ENCODE measurements around the gene CYP1A2. TPM values are rescaled to one million over a fixed set of nuclear protein-coding genes. Genes with fewer than 3 reads are reported as not detected.
A peak's percentile ranks its signal among the peaks of the same experiment; 100 is the strongest.

CYP1A2 gene
- total and polyA plus RNA-seq, 2 of the 13 experiments (the other 11 are each of a cell fraction or from before 2014, with no cell fraction given) = 0.07 TPM; not detected in 1

GRCh38 chr15:74780523-74781430 is 32.1 kb downstream of the CYP1A2 start (continued):
- TF ChIP-seq, protein P1, sequence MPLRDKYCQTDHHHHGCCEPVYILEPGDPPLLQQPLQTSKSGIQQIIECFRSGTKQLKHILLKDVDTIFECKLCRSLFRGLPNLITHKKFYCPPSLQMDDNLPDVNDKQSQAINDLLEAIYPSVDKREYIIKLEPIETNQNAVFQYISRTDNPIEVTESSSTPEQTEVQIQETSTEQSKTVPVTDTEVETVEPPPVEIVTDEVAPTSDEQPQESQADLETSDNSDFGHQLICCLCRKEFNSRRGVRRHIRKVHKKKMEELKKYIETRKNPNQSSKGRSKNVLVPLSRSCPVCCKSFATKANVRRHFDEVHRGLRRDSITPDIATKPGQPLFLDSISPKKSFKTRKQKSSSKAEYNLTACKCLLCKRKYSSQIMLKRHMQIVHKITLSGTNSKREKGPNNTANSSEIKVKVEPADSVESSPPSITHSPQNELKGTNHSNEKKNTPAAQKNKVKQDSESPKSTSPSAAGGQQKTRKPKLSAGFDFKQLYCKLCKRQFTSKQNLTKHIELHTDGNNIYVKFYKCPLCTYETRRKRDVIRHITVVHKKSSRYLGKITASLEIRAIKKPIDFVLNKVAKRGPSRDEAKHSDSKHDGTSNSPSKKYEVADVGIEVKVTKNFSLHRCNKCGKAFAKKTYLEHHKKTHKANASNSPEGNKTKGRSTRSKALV (CRISPR knock-in tag; IDR thresholded peaks at IDR 0.05) = no peak
- TF ChIP-seq KLF12 (CRISPR knock-in tag; IDR thresholded peaks at IDR 0.05; ENCODE audit: borderline replicate concordance) = no peak
- no peak for TF ChIP-seq DMAP1 (CRISPR knock-in tag; IDR thresholded peaks at IDR 0.05)
- no peak for TF ChIP-seq ZNF354B (CRISPR knock-in tag; IDR thresholded peaks at IDR 0.05)
- TF ChIP-seq, protein P2, sequence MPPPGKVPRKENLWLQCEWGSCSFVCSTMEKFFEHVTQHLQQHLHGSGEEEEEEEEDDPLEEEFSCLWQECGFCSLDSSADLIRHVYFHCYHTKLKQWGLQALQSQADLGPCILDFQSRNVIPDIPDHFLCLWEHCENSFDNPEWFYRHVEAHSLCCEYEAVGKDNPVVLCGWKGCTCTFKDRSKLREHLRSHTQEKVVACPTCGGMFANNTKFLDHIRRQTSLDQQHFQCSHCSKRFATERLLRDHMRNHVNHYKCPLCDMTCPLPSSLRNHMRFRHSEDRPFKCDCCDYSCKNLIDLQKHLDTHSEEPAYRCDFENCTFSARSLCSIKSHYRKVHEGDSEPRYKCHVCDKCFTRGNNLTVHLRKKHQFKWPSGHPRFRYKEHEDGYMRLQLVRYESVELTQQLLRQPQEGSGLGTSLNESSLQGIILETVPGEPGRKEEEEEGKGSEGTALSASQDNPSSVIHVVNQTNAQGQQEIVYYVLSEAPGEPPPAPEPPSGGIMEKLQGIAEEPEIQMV (CRISPR knock-in tag; IDR thresholded peaks at IDR 0.05; ENCODE audit: low read depth) = no peak
- TF ChIP-seq HMGXB4 (CRISPR knock-in tag; IDR thresholded peaks at IDR 0.05; ENCODE audit: borderline replicate concordance in 1 of 2, low read depth in 1 of 2) = 0 out of 4 replicates have a peak, but pooled peaks of 1 of the 2 experiments have one; percentile 21
- peak; percentile 55; the same call in 1 of the 2 replicates for TF ChIP-seq CEBPB (IDR thresholded peaks at IDR 0.05; ENCODE audit: borderline replicate concordance, low read depth, low read length)
- no peak for TF ChIP-seq SIX1 (CRISPR knock-in tag; IDR thresholded peaks at IDR 0.05; ENCODE audit: borderline replicate concordance)
- TF ChIP-seq, protein P3, sequence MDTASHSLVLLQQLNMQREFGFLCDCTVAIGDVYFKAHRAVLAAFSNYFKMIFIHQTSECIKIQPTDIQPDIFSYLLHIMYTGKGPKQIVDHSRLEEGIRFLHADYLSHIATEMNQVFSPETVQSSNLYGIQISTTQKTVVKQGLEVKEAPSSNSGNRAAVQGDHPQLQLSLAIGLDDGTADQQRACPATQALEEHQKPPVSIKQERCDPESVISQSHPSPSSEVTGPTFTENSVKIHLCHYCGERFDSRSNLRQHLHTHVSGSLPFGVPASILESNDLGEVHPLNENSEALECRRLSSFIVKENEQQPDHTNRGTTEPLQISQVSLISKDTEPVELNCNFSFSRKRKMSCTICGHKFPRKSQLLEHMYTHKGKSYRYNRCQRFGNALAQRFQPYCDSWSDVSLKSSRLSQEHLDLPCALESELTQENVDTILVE (CRISPR knock-in tag; IDR thresholded peaks at IDR 0.05) = no peak
- TF ChIP-seq LCORL (IDR thresholded peaks at IDR 0.05) = no peak
- no peak for TF ChIP-seq LCORL (CRISPR knock-in tag; IDR thresholded peaks at IDR 0.05)
- TF ChIP-seq SIN3B (IDR thresholded peaks at IDR 0.05; ENCODE audit: low read length) = no peak
- TF ChIP-seq SALL1 (CRISPR knock-in tag; IDR thresholded peaks at IDR 0.05) = no peak
- TF ChIP-seq ZNF768 (CRISPR knock-in tag; IDR thresholded peaks at IDR 0.05) = peak; percentile 90
- no peak for TF ChIP-seq ZHX1 (CRISPR knock-in tag; IDR thresholded peaks at IDR 0.05; ENCODE audit: low read depth)
- TF ChIP-seq ZNF460 (CRISPR knock-in tag; IDR thresholded peaks at IDR 0.05; ENCODE audit: borderline replicate concordance) = no peak
- no peak for TF ChIP-seq ZKSCAN1 (IDR thresholded peaks at IDR 0.05; ENCODE audit: low read length)
